UCSD-AML1 (cell line): ENCODE measurements around the gene HEBP1.

Source experiments
- DNase-seq: peaks from one replicate; lab custom pipeline; 2025; ENCODE audit not compliant: unreplicated experiment; lab: John Stamatoyannopoulos, UW

Gene HEBP1

GRCh38 chr12:12954878-12955625 is 45.0 kb downstream of the HEBP1 start:
- no peak for DNase-seq

GRCh38 chr12:12954356-12954755 is 45.7 kb downstream of the HEBP1 start:
- no peak for DNase-seq

- DNase-seq, result no peak
Observed at GRCh38 chr12:12952036-12952435, 48.0 kb downstream of the HEBP1 start, which contains the start of gene GPRC5D. Gene GPRC5D (minus strand): TSS chr12:12952170. CDS start chr12:12950384, 1,786 bp downstream.

- DNase-seq, result no peak
Observed at GRCh38 chr12:12951504-12951903, 48.6 kb downstream of the HEBP1 start.

- DNase-seq, result no peak
Observed at GRCh38 chr12:12947902-12948301, 52.2 kb downstream of the HEBP1 start.

GRCh38 chr12:12946686-12947355 is 53.2 kb downstream of the HEBP1 start:
- DNase-seq, result no peak

GRCh38 chr12:12945591-12945990 is 54.5 kb downstream of the HEBP1 start:
- DNase-seq, result no peak

- DNase-seq, result no peak
Observed at GRCh38 chr12:12943586-12944260, 56.3 kb downstream of the HEBP1 start.

GRCh38 chr12:12941450-12942350 is 58.4 kb downstream of the HEBP1 start:
- DNase-seq, result no peak

GRCh38 chr12:12939888-12940287 is 60.2 kb downstream of the HEBP1 start:
- no peak for DNase-seq

GRCh38 chr12:12938541-12938940 is 61.5 kb downstream of the HEBP1 start:
- no peak for DNase-seq

GRCh38 chr12:12936983-12937491 is 63.0 kb downstream of the HEBP1 start:
- DNase-seq, result no peak

GRCh38 chr12:12934556-12934955 is 65.5 kb downstream of the HEBP1 start:
- no peak for DNase-seq

- no peak for DNase-seq
Observed at GRCh38 chr12:12933742-12934141, 66.3 kb downstream of the HEBP1 start.

GRCh38 chr12:12930633-12931219 is 69.3 kb downstream of the HEBP1 start:
- DNase-seq, result no peak

- DNase-seq, result no peak
Observed at GRCh38 chr12:12929696-12930095, 70.4 kb downstream of the HEBP1 start.

- DNase-seq, result no peak
Observed at GRCh38 chr12:12927211-12928079, 72.6 kb downstream of the HEBP1 start.

GRCh38 chr12:12926571-12927071 is 73.4 kb downstream of the HEBP1 start:
- no peak for DNase-seq

GRCh38 chr12:12925388-12925787 is 74.7 kb downstream of the HEBP1 start:
- no peak for DNase-seq
